GM12873 (cell line): ENCODE results near the gene STARD7.

Experiments used
- CTCF ChIP-seq: IDR thresholded peaks from 2 replicates; pipeline ENCODE4 v1.5.1; 2012; ENCODE audit warnings: low read depth, mild to moderate bottlenecking, moderate library complexity, low read length, control low read depth; ENCODE audit not compliant: insufficient read depth; ENCODE audit errors: missing control alignments

Gene STARD7

GRCh38 chr2:96191937-96192670 lies 16.5 kb downstream of the STARD7 start:
- TF ChIP-seq CTCF: no peak

GRCh38 chr2:96188821-96189526 lies 19.7 kb downstream of the STARD7 start:
- TF ChIP-seq CTCF: no peak

GRCh38 chr2:96186562-96186961 lies 22.1 kb downstream of the STARD7 start:
- TF ChIP-seq CTCF: no peak

GRCh38 chr2:96185516-96185915 lies 23.1 kb downstream of the STARD7 start:
- no peak for TF ChIP-seq CTCF

GRCh38 chr2:96184989-96185388 lies 23.6 kb downstream of the STARD7 start:
- TF ChIP-seq CTCF: no peak

GRCh38 chr2:96184188-96184587 lies 24.4 kb downstream of the STARD7 start:
- TF ChIP-seq CTCF: no peak

GRCh38 chr2:96181529-96181928 lies 27.1 kb downstream of the STARD7 start:
- TF ChIP-seq CTCF: no peak
